GM19240 (cell line): Measurements from ENCODE around the gene GALK1.
"Not testable (repeated sequence)": the region's sequence is repeated elsewhere in the genome, so short reads cannot be mapped to it uniquely, and the experiment has no call there.

Experiments
- DNase-seq: peaks from one replicate; pipeline ENCODE4 v3.0.0; 2011; ENCODE audit warnings: low spot score; ENCODE audit not compliant: insufficient read length

Gene GALK1

DNA sequence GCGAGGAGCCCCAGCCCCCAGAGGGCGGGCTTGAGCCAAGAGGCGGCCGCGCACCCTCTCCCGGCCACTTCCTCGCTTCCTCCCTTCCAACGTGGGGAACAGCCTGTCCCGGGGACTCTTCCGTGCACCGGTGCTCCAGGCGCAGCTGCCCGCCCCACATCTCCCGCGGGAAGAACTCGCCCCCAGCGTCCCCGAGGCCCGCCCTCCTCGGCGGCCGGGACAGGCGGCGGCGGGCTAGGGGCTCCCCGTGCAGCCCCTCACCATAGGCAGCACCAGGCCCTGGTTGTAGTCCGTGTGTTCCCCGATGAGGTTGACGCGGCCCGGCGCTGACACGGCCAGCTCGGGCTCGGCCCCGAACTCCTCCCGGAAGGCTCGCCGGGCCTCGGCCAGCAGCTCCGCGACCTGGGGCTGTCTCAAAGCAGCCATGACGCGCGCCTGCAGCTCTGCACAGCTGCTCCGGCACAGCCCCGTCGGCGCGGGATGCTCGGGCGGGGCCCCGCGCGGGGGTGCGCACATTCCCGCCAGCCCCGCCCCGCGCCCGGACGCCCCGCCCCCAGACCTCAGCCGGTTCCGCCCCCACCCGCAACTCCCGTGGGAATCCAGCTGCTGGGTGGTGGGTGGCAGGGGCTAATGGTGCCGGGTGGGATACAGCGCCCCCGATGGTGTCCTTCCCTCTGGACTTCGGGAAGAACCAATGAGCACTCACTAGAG, at the start of gene GALK1:
TSS of gene GALK1 (minus strand) at position 482 of the 711 bp plus-strand sequence. CDS start at position 426, 56 bp downstream.
- peak; percentile 87 for DNase-seq

DNA sequence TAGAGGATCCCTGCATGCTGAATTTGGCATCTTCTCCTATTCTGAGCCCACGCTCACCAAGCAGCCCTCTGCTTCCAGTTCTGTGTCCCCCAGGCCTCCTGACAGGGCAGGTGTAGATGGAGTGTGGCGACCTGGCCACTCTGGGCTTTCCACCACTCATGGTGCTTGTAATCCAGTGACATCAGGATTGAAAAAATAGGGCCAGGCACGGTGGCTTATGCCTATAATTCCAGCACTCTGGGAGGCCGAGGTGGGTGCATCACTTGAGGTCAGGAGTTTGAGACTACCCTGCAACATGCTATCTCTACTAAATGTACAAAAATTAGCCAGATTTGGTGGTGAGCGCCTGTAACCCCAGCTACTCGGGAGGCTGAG, 49.0 kb upstream of the GALK1 start:
- DNase-seq = no peak

DNA sequence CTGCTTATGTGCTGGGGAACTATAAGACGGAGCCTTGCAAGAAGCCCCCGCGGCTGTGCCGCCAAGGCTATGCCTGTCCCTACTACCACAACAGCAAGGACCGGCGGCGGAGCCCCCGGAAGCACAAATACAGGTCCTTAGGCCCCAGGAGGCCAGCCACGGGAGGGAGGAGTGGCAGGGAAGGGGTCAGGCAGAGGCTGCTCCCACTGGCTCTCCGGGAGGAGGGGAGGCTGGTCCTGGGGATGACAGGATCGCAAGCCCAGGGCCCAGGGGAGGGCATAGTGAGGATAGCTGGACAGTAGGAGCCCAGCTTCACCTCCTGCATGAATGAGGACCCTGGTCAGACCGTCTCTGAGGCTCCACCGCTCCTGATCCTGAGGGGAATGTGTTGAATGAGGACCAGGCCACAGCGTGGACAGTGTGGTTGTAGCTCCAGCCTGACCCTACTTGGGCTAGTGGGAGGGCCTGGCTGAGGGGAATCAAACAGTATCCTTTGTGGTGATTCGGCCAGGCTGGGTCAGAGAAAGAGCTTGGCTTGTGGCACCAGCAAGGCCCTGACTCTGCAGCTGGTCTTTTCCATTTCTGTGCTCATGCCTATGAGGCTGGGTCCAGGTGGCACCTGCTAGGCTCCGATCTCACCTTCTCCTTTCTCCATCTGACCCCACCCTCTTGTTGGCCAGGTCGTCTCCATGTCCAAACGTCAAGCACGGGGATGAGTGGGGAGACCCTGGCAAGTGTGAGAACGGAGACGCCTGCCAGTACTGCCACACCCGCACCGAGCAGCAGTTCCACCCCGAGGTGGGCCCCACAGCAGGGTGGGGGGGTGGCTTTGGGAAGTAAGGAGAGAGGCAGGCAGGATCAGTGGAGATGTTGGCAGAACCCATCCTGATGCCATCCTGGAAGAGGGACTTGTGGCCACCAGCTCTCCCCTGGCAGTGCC, 48.4 kb upstream of the GALK1 start:
- DNase-seq = no peak

DNA sequence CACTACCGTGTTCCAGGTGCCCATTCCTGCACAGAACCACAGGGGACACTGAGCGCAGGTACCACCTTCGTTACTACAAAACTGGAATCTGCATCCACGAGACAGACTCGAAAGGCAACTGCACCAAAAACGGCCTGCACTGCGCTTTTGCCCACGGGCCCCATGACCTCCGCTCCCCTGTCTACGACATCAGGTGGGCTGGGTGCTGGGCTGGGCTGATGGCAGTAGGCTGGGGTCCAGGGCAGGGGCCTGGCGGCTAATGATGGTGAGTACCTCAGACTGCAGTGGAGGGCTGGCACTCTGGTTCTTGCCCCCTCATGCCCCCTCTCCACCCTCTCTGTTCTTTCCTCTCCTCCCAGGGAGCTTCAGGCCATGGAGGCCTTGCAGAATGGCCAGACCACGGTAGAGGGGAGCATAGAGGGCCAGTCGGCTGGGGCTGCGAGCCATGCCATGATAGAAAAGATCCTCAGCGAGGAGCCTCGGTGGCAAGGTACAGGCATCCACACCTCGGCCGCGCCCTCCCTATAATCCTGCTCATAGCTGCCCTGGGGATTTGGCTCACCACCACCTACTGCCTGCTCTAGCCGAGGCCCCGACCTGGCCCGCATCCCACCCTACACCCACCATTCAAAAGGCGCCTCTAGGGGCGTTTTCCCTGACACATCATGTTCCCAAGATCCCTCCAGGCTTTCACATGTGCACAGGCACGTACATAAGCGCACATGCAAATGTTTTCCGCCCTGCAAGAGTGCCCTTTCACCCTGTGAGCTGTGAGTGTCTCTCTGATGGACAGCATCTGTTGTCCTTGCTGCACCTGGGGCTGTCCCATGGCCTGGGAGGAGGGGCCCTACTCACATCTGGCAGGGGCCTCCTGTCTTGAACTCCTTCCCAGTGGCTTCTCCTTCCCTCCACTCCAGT, 47.4 kb upstream of the GALK1 start:
- DNase-seq = no peak

DNA sequence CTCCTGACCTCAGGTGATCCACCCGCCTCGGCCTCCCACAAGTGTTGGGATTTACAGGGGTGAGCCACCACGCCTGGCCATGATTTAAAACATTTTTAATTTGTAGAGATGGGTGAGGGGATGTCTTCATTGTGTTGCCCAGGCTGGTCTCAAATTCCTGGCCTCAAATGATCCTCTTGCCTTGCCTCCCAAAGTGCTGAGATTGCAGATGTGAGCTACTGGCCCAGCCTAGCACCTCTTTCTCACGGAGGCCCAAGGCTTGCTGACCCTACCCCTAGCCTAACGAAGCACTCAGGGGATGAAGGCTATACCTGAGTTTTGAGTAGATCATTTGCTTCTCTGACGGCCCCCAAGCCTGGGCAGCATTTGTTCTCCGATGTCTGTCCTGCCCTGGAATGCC, 46.2 kb upstream of the GALK1 start:
- DNase-seq = no peak

DNA sequence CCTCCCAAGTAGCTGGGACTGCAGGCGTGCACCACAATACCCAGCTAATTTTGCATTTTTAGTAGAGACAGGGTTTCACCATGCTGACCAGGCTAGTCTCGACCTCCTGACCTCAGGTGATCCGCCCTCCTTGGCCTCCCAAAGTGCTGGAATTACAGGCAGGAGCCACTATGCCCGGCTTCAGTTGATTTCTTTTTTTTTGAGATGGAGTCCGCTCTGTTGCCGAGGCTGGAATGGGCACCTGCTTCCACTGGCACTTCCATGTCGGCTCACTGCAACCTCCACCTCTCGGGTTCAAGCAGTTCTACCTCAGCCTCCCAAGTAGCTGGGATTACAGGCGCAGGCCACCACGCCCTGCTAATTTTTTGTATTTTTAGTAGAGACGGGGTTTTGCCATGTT, 45.8 kb upstream of the GALK1 start:
- not testable (repeated sequence) for DNase-seq

DNA sequence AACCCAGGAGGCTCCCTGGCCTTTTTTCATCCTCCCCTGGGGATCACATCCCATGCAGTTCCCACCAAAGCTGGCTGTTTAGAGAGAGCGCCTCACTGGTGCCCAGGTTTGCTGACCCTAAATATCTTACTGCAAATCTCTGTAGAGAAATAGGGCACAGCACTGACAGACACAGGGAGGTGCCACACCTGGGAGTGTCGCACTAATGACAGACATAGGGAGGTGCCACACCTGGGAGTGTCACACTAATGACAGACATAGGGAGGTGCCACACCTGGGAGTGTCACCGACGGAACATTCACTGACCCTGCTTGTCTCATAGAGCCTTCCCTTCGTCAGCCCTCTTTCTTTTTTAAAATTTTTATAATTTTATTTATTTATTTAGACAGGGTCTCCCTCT, 45.2 kb upstream of the GALK1 start:
- no peak for DNase-seq

DNA sequence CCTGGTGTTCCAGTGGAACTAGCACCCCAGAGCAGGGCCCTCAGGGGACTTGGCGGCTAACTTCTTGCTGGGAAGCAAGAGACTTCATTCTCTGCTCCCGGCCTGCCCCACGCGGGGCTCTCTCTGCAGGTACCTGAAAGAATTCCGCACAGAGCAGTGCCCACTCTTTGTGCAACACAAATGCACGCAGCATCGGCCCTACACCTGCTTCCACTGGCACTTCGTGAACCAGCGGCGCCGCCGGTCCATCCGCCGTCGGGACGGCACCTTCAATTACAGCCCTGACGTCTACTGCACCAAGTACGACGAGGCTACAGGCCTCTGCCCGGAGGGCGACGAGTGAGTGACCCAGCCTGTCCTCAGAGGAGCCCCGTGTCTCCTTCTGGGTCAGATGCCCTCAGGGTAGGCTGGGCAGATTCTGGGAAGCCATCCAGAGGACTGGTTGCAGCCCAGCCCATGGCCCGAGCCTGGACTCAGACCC, 44.7 kb upstream of the GALK1 start:
- no peak for DNase-seq

DNA sequence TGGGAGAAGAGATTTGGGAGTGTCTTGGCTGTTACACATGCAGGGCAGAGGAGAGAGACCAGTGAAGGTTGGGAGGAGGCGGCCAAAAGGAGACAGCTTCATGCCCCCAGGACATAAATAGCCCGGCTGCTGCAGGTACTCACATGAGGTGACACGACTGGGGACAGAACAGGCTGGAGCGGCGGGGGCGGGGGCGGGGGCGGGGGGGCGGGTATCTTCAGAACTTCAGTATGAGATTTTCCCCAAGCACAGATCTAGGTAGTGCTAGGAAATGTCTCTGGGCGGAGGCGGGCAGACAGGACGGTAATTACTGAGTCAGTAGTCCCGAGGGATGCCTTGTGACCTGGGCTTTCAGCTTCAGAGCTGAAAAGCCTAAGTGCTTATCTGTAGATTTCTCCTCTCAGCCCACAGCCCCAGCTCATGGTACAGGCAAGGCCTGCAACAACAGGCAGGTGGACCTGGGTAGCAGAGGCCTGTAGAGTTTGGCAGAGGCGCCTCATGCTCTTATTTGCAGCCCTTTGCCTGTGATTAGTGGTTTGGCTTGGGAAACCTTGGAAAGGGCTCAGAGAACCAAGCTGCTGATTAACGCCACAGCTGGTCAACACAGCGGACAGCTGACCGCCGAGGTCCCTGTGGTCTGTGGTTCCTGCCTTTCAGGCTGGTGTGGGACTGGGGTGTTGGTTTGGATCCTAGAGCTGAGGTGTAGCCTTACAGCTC, 44.1 kb upstream of the GALK1 start:
- no peak for DNase-seq

DNA sequence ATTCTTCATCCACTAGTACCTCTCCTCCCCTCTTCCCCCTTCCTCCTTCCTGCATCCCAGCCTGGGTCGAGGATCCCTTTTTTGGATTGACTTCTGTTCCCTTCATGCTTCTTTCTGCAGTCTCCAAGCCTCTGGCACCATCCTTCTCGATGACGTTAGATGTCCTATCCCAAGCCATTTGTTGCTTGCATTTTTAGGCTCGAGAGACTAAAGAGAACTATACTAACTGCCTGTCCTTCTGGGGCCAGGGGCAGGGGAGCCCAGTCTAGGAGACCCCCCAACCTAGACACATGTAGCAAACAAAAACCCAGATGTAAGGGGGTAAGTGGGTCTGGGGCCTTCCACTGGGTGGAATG, 43.5 kb upstream of the GALK1 start:
- DNase-seq = no peak

DNA sequence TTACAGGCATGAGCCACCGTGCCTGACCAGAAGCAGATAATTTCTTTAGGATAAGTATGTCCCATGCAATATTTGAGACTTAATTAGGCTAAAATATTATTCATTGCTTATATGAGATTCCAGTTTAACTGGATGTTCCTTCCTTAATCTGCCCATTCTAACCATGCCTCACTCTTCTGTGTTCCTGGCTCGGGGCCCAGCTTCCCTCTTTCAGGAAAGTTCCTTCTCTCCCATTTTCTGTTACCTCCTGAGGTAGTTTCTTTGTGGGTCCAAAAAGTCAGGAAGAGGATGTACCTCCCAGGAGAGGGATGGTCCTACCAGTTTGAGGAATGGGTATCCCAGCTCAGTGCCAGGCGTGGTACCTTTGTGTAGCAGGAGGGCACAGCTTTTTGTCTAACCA, 42.9 kb upstream of the GALK1 start:
- no peak for DNase-seq

DNA sequence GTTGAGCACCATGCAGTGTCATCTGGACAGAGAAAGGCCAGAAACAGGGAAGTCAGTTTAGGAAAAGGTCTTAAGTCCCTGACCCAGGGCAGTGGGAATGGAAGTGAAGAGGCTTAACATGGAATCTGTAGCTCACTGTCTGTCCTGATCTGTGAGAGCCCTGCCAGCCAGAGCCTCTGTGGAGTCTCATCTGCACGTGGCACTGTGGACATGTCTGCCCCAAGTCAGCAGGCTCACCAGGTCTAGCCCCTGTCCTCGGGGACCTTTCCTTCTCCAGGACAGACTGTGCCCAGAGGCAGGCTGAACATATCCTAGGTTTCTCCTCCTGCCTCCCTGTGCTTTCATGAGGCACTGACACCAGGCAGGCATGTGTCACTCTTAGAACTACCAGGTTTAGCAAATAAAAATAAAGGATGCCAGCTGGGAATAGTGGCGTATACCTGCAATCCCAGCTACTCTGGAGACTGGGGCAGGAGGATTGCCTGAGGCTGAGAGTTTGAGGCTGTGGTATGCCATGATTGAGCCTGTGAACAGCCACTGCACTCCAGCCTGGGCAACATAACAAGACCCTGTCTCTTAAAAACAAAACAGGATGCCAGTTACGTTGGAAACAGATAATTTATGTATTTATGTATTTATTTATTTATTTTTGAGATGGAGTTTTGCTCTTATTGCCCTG, 42.0 kb upstream of the GALK1 start:
- DNase-seq = no peak

DNA sequence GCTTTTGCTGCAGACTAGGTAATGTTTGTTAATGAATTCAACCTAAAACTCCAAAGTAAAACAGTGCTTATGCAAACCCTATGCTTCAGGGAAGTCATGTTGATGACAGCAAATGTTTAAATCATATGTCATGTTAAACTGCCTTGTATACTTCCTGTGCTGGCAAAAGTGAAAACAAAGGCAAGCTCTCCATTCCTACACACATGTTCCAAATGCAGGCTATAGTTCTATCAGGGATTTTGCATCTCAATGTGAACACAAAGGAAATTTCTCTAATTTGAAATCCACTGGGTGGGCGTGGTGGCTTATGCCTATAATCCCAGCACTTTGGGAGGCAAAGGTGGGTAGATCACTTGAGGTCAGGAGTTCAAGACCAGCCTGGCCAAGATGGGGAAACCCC, 38.9 kb upstream of the GALK1 start:
- DNase-seq = no peak

DNA sequence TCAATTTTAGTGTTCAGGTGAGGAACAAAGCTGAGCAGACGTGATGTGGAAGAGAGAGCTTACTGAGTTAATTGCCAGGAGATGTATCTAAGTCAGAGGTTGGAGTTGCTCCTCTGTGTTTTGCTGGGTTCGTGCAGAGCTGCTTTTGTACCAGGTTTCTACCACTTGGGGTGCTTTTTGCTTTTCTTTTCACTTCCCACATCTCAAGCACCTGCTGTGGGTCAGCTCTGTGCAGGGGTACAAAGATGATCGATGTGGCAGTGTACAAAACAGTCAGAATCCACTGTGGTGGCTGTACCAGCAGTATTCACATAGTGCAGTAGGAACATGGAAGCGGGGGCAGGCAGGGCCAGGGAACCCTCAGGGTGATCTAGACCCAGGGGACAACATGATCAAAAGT, 34.4 kb upstream of the GALK1 start:
- no peak for DNase-seq

DNA sequence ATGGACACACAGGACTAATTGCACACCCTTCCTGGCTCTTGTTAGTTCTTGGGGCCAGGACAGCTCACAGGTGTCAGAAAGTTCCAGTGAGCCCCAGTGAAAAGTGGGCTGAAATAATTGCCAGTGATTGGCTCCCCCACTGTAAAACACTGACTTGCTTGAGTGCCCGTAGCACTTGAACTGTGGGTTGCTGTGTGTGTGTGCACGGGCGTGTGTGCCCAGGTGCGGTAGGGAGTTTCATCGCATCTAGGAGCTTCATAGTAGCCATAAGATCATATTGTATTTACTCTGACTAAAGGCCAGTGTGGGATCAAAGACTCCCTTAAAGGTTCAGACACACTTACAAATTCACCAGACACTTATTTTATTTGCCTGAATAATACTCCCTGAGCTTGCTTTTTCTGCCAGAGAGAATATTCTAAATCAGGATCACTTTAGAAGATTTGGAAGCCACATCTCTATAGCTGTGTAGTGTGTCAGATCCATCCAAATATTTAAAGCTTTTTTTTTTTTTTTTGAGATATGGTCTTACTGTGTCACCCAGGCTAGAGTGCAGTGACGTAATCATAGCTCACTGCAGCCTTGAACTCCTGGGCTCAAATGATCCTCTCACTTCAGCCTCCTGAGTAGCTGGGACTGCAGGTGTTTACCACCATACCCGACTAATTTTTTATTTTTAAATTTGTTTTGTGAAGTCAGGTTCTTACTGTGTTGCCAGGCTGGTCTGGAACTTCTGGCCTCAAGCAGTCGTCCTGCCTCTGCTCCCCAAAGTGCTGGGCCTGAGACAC, 31.0 kb upstream of the GALK1 start:
- DNase-seq = no peak

DNA sequence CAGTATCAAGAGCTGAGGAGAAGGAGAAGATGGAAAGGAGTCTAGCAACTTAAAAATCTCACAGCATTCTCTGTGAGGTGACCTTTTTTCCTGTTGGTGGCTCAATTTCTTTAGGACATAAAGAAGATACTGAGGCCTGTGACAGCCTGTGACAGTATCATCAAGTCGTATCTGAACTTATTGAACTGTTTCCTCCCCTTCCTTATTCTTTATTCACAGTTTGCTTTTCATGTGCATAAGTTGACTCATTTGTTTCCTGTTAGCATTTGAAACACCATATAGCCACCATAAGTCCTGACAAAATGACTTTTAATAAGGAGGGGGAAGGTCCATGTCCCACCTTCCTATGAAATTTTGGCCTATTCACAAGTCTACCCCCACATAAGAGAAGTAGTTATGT, 28.5 kb upstream of the GALK1 start:
- DNase-seq = no peak

DNA sequence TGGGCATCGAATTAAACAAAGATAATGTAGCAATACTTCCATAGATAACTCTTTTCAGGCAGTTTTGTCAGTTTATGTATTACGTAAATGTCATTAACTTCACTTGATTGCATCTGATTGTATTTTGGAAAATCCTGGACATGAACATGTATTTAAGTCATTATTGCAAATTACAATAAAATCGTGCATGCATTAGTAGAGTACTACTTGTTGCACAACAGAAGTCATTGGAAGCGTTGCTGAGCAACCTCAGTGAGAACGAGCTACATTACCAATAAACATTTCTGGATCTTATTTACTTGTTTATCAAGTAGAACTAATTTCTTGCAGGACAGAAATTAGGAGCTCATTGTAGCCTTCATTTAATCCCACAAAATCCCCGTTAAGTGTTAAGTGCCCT, 26.3 kb upstream of the GALK1 start:
- DNase-seq = no peak

DNA sequence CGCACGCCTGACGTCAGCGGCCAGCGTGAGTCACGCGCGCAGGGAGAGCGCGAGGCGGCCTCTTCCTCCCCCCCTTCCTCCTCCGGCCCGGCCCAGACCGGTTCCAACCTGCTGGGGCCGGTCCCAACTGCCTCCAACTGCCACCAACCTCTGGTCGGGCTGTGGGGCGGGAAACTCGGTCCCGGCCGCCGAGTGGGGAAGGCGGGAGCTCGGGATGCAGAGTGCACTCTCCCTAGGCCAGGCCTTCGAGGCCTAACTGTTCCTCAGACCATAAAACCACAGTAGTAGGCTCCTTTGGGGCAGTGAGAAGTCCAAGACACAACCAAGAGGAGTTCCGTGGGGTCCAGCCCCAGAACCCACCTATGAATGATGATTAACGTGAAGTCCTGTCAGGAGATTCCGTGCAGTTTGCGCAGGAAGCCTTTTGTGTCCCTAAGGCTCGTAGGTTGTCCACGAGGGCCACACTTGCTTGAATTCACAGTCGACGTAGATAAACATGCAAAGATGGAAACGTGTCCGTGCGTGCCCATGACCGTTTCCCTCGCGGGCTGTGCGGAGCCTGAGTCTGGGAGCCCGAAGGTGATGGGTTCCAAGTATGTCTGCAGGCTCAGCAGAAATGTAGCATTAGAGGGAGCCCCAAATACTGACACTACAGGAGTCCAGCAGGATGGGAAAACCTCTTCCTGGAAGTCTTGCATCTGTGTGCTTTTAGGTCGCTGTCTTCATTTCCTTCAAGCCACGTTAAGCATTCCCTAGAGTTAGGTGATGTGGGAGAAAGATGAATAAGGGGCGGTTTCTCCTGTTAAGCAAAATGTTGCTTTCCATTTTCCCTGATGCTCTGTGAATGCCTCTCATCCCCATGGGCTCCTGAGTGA, 20.3 kb upstream of the GALK1 start:
- DNase-seq = no peak
